SU-DHL-6 (cell line): Measurements from ENCODE around the gene TNFAIP1.

ENCODE experiments used
- H2AFZ ChIP-seq: fragments of 200-600 bp; sonication (generic); 2 replicates; pipeline ENCODE4 v1.6.1; 2014; ENCODE audit warnings: low read depth, mild to moderate bottlenecking, moderate library complexity, mixed read lengths, antibody characterized with exemption, low read length; ENCODE audit not compliant: severe bottlenecking
- H3F3A ChIP-seq: fragments of 200-600 bp; shearing (Covaris generic); 2 replicates; pipeline ENCODE4 v1.6.0; 2016; ENCODE audit warnings: antibody characterized with exemption, mild to moderate bottlenecking; ENCODE audit not compliant: insufficient read depth
- H3K27ac ChIP-seq: fragments of 200-600 bp; sonication (generic); 2 replicates; pipeline ENCODE4 v1.5.1; 2016; ENCODE audit warnings: low read depth, mild to moderate bottlenecking, low read length, moderate library complexity, mixed read lengths
- H3K27me3 ChIP-seq: fragments of 200-600 bp; sonication (generic), shearing (Covaris generic); 2 replicates; pipeline ENCODE4 v1.6.0; 2014; ENCODE audit warnings: mild to moderate bottlenecking, low read length
- H3K36me3 ChIP-seq: fragments of 200-600 bp; sonication (generic); 2 replicates; pipeline ENCODE4 v1.6.1; 2014; ENCODE audit warnings: mild to moderate bottlenecking, low read length, mixed read lengths
- H3K4me2 ChIP-seq: fragments of 300-600, 200-600 bp; shearing (Covaris generic), sonication (generic); 2 replicates; pipeline ENCODE4 v1.6.0; 2014; ENCODE audit warnings: low read length, low read depth, mild to moderate bottlenecking; ENCODE audit not compliant: poor library complexity, severe bottlenecking
- H3K4me3 ChIP-seq: fragments of 200-600 bp; sonication (generic); 2 replicates; pipeline ENCODE4 v1.5.1; 2014; ENCODE audit warnings: antibody characterized with exemption, low read length, mild to moderate bottlenecking, mixed read lengths; ENCODE audit not compliant: insufficient read depth, poor library complexity, severe bottlenecking
- H3K79me2 ChIP-seq: fragments of 200-600 bp; sonication (generic); 2 replicates; pipeline ENCODE4 v1.6.1; 2014; ENCODE audit warnings: mild to moderate bottlenecking, low read length, moderate library complexity; ENCODE audit not compliant: insufficient read depth
- H3K9ac ChIP-seq: fragments of 200-600 bp; sonication (generic); 2 replicates; pipeline ENCODE4 v1.7.0; 2014; ENCODE audit warnings: mild to moderate bottlenecking, low read length
- H3K9me2 ChIP-seq: fragments of 200-600 bp; sonication (generic); replicated peaks from 2 replicates; pipeline ENCODE4 v1.6.1; 2014; ENCODE audit warnings: low read length; ENCODE audit not compliant: insufficient read depth
- H3K9me3 ChIP-seq: fragments of 200-600 bp; sonication (generic); 2 replicates; pipeline ENCODE4 v1.6.1; 2014; ENCODE audit warnings: low read length, mixed read lengths; ENCODE audit not compliant: insufficient read depth
- H4K20me1 ChIP-seq: fragments of 200-600 bp; sonication (generic); 2 replicates; pipeline ENCODE4 v1.6.1; 2014; ENCODE audit warnings: low read depth, mild to moderate bottlenecking, antibody characterized with exemption, low read length, moderate library complexity, mixed read lengths
- EZH2phosphoT487 ChIP-seq: fragments of 200-600 bp; sonication (generic), shearing (Covaris generic); conservative IDR thresholded peaks from 2 replicates; pipeline ENCODE4 v1.6.1; 2018; ENCODE audit warnings: mild to moderate bottlenecking, antibody characterized with exemption, low read length, moderate library complexity, mixed read lengths
- TF ChIP-seq, protein P1 (sequence below): fragments of 200-600 bp; sonication (generic); IDR thresholded peaks from one replicate; pipeline ENCODE4 v1.5.1; 2017; ENCODE audit warnings: antibody characterized with exemption, mild to moderate bottlenecking, low read length, moderate library complexity; ENCODE audit not compliant: insufficient read depth, poor library complexity, severe bottlenecking

The TNFAIP1 gene

GRCh38 chr17:28363776-28364650 lies 28.5 kb downstream of the TNFAIP1 start:
- H4K20me1 ChIP-seq, result no peaks in the 10 kb centered on the region
- H3K4me3 ChIP-seq, result no peak overlapping the region
- H3K79me2 ChIP-seq, result no peaks in the 10 kb centered on the region
- TF ChIP-seq, protein P1, sequence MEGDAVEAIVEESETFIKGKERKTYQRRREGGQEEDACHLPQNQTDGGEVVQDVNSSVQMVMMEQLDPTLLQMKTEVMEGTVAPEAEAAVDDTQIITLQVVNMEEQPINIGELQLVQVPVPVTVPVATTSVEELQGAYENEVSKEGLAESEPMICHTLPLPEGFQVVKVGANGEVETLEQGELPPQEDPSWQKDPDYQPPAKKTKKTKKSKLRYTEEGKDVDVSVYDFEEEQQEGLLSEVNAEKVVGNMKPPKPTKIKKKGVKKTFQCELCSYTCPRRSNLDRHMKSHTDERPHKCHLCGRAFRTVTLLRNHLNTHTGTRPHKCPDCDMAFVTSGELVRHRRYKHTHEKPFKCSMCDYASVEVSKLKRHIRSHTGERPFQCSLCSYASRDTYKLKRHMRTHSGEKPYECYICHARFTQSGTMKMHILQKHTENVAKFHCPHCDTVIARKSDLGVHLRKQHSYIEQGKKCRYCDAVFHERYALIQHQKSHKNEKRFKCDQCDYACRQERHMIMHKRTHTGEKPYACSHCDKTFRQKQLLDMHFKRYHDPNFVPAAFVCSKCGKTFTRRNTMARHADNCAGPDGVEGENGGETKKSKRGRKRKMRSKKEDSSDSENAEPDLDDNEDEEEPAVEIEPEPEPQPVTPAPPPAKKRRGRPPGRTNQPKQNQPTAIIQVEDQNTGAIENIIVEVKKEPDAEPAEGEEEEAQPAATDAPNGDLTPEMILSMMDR, result no peak
- TF ChIP-seq EZH2phosphoT487, result no peak
- H3K36me3 ChIP-seq, result no peaks in the 10 kb centered on the region
- H3K9ac ChIP-seq, result no peak overlapping the region
- no peaks in the 10 kb centered on the region for H3K9me2 ChIP-seq
- H3K4me2 ChIP-seq, result no peak overlapping the region
- H2AFZ ChIP-seq, result no peak overlapping the region
- no peaks in the 10 kb centered on the region for H3F3A ChIP-seq
- H3K27me3 ChIP-seq, result no peaks in the 10 kb centered on the region
- H3K9me3 ChIP-seq, result no peaks in the 10 kb centered on the region
- no peak overlapping the region for H3K27ac ChIP-seq

- Histone ChIP-seq H3K9ac (no peak within 1 kb of the TSS), H3K4me3 (no peak within 1 kb of the TSS), H3K9me3 (no peaks in the 10 kb centered on the region), H3K4me2 (no peak within 1 kb of the TSS), H3K36me3 (no peaks in the 10 kb centered on the region), H3K27ac (no peak within 1 kb of the TSS), H3F3A (no peaks in the 10 kb centered on the region), H3K79me2 (no peaks in the 10 kb centered on the region), H3K9me2 (no peaks in the 10 kb centered on the region), H2AFZ (no peak within 1 kb of the TSS), H3K27me3 (no peaks in the 10 kb centered on the region), H4K20me1 (no peaks in the 10 kb centered on the region)
- TF ChIP-seq, protein P1, result no peak
- no peak for TF ChIP-seq EZH2phosphoT487
Measured at GRCh38 chr17:28364665-28365363, 29.3 kb downstream of the TNFAIP1 start, which contains the start of gene SEBOX. Gene SEBOX, minus strand, starts transcription at chr17:28365199. Its CDS starts 48 bp downstream, at chr17:28365151.

- no peaks in the 10 kb centered on the region for H3K36me3 ChIP-seq
- no peaks in the 10 kb centered on the region for H4K20me1 ChIP-seq
- H3K4me2 ChIP-seq, result no peak overlapping the region
- H3K79me2 ChIP-seq, result no peaks in the 10 kb centered on the region
- TF ChIP-seq, protein P1, result no peak
- no peak for TF ChIP-seq EZH2phosphoT487
- no peaks in the 10 kb centered on the region for H3K27me3 ChIP-seq
- H3K9me2 ChIP-seq, result no peaks in the 10 kb centered on the region
- peaks cover 3% of the 10 kb centered on the region for H3F3A ChIP-seq
- no peak overlapping the region for H3K9ac ChIP-seq
- H3K4me3 ChIP-seq, result no peak overlapping the region
- H2AFZ ChIP-seq, result no peak overlapping the region
- no peak overlapping the region for H3K27ac ChIP-seq
- H3K9me3 ChIP-seq, result no peaks in the 10 kb centered on the region
Measured at GRCh38 chr17:28365487-28365886, 29.9 kb downstream of the TNFAIP1 start.
